Measurements from ENCODE around the gene EXOC1.

- TF ChIP-seq CTCF (IDR thresholded peaks at IDR 0.05; ENCODE audit: insufficient read depth, low read depth, low read length) (no peak), EZH2 (IDR thresholded peaks at IDR 0.05; ENCODE audit: insufficient read depth, low read length) (no peak)
Measured at GRCh38 chr4:55892156-55892555, 38.7 kb downstream of the EXOC1 start.
